ENCODE data around the gene KNDC1.

Gene KNDC1

DNA sequence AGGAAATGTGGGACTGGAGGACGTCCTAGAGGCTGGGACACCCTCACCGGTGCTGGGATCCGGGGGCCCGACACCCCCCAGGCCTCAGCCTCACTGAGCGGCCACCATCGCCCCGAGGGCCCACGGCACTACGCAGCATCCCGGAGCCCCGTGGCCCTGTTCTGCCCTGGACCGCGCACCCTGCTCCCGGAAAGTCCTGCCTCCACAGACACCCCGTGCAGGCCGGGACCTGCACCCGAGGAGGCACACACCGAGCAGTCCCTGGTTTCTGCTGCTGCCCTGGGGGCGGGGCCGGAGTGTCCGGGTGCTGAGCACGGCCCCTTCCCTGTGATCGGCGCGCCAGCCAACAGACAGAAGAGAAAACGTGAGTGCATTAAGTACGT, 18.1 kb upstream of the KNDC1 start:
- Histone ChIP-seq H3K4me1 (ENCODE audit: insufficient read depth, low read length, severe bottlenecking) (no peaks in the 10 kb centered on the region), H2AFZ (ENCODE audit: low read length) (no peak overlapping the region), H3K9ac (ENCODE audit: low read length) (no peak overlapping the region), H3K36me3 (ENCODE audit: insufficient read depth, low read length) (no peaks in the 10 kb centered on the region), H3K4me2 (ENCODE audit: low read length) (no peak overlapping the region), H3K27ac (ENCODE audit: low read depth, low read length, poor library complexity, severe bottlenecking) (no peak overlapping the region), H3K79me2 (ENCODE audit: insufficient read depth, low read length) (no peaks in the 10 kb centered on the region), H3K9me3 (ENCODE audit: low read length) (no peaks in the 10 kb centered on the region), H3F3A (ENCODE audit: insufficient read depth, low read length) (no peaks in the 10 kb centered on the region), H3K9me2 (ENCODE audit: low read depth, low read length) (no peaks in the 10 kb centered on the region), H3K27me3 (ENCODE audit: insufficient read depth, low read length) (no peaks in the 10 kb centered on the region), H4K20me1 (ENCODE audit: insufficient read depth, low read length) (no peaks in the 10 kb centered on the region), H3K4me3 (ENCODE audit: low read depth, low read length, poor library complexity, severe bottlenecking) (no peak overlapping the region)
- TF ChIP-seq, protein P1, sequence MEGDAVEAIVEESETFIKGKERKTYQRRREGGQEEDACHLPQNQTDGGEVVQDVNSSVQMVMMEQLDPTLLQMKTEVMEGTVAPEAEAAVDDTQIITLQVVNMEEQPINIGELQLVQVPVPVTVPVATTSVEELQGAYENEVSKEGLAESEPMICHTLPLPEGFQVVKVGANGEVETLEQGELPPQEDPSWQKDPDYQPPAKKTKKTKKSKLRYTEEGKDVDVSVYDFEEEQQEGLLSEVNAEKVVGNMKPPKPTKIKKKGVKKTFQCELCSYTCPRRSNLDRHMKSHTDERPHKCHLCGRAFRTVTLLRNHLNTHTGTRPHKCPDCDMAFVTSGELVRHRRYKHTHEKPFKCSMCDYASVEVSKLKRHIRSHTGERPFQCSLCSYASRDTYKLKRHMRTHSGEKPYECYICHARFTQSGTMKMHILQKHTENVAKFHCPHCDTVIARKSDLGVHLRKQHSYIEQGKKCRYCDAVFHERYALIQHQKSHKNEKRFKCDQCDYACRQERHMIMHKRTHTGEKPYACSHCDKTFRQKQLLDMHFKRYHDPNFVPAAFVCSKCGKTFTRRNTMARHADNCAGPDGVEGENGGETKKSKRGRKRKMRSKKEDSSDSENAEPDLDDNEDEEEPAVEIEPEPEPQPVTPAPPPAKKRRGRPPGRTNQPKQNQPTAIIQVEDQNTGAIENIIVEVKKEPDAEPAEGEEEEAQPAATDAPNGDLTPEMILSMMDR (IDR thresholded peaks at IDR 0.05; ENCODE audit: low read length) = no peak
- no peak for TF ChIP-seq EZH2 (IDR thresholded peaks at IDR 0.05; ENCODE audit: borderline replicate concordance, low read length)

DNA sequence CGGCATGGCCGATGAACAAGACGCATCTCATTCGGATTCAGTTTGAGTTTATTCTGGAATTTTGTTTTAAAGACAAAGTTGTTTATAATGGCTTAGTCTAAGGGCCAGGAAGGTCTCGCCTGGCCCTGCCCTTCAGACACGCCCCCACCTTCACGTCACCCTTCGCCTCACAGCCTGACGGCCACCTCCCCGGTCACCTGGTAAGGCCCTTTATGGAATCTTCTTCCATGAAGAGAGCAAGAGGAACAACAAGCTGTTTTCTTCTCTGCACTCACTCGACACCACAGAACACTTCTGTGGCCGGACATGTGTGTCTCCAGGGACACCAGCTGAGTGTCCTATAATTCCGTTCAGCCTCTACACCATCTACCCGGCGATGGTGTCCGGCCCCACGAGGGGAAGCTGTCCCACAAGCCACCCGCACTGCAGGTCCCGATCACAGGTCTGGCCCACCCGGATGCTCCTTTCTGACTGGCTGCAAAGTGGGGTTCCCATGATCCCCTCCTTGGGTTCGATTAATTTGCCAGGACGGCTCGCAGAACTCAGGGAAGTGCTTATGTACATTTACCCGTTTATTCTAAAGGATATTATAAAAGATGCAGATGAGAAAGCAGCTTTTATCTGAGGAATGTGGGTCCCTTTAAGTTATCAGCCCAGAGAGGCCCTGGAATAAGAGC, 17.4 kb upstream of the KNDC1 start:
- Histone ChIP-seq H3K27me3 (ENCODE audit: insufficient read depth, low read length) (no peaks in the 10 kb centered on the region), H2AFZ (ENCODE audit: low read length) (no peak overlapping the region), H3K9me2 (ENCODE audit: low read depth, low read length) (no peaks in the 10 kb centered on the region), H4K20me1 (ENCODE audit: insufficient read depth, low read length) (no peaks in the 10 kb centered on the region), H3K9ac (ENCODE audit: low read length) (no peak overlapping the region), H3F3A (ENCODE audit: insufficient read depth, low read length) (no peaks in the 10 kb centered on the region), H3K4me2 (ENCODE audit: low read length) (no peak overlapping the region), H3K79me2 (ENCODE audit: insufficient read depth, low read length) (no peaks in the 10 kb centered on the region), H3K4me1 (ENCODE audit: insufficient read depth, low read length, severe bottlenecking) (no peaks in the 10 kb centered on the region), H3K9me3 (ENCODE audit: low read length) (no peaks in the 10 kb centered on the region), H3K36me3 (ENCODE audit: insufficient read depth, low read length) (no peaks in the 10 kb centered on the region), H3K4me3 (ENCODE audit: low read depth, low read length, poor library complexity, severe bottlenecking) (no peak overlapping the region), H3K27ac (ENCODE audit: low read depth, low read length, poor library complexity, severe bottlenecking) (no peak overlapping the region)
- TF ChIP-seq, protein P1 (IDR thresholded peaks at IDR 0.05; ENCODE audit: low read length) = no peak
- no peak for TF ChIP-seq EZH2 (IDR thresholded peaks at IDR 0.05; ENCODE audit: borderline replicate concordance, low read length)

DNA sequence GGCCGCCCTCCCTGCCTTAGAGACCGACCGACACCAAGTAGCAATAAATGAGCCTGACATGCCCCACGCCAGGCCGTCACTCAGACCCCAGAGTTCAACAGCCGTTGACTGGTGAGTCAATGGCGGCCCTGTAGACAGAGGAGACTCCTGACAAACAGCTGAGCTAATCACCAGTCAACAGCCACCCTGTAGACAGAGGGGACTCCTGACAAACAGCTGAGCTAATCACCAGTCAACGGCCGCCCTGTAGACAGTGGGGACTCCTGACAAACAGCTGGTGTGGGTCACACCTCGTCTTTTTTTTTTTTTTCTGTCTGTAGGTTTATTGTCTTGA, 16.9 kb upstream of the KNDC1 start:
- H3K4me2 ChIP-seq (ENCODE audit: low read length) = no peak overlapping the region
- TF ChIP-seq, protein P1 (IDR thresholded peaks at IDR 0.05; ENCODE audit: low read length) = no peak
- TF ChIP-seq EZH2 (IDR thresholded peaks at IDR 0.05; ENCODE audit: borderline replicate concordance, low read length) = no peak
- H3K4me1 ChIP-seq (ENCODE audit: insufficient read depth, low read length, severe bottlenecking) = no peaks in the 10 kb centered on the region
- no peaks in the 10 kb centered on the region for H3K9me3 ChIP-seq (ENCODE audit: low read length)
- no peaks in the 10 kb centered on the region for H3K79me2 ChIP-seq (ENCODE audit: insufficient read depth, low read length)
- no peak overlapping the region for H2AFZ ChIP-seq (ENCODE audit: low read length)
- H3K4me3 ChIP-seq (ENCODE audit: low read depth, low read length, poor library complexity, severe bottlenecking) = no peak overlapping the region
- H3F3A ChIP-seq (ENCODE audit: insufficient read depth, low read length) = no peaks in the 10 kb centered on the region
- no peaks in the 10 kb centered on the region for H3K27me3 ChIP-seq (ENCODE audit: insufficient read depth, low read length)
- no peak overlapping the region for H3K27ac ChIP-seq (ENCODE audit: low read depth, low read length, poor library complexity, severe bottlenecking)
- no peaks in the 10 kb centered on the region for H3K9me2 ChIP-seq (ENCODE audit: low read depth, low read length)
- no peaks in the 10 kb centered on the region for H3K36me3 ChIP-seq (ENCODE audit: insufficient read depth, low read length)
- no peaks in the 10 kb centered on the region for H4K20me1 ChIP-seq (ENCODE audit: insufficient read depth, low read length)
- H3K9ac ChIP-seq (ENCODE audit: low read length) = no peak overlapping the region
